Chondrocyte (in vitro differentiated cells): Measurements from ENCODE around the gene DGKI. TPM values are rescaled to one million over a fixed set of nuclear protein-coding genes. Genes with fewer than 3 reads are reported as not detected.
A peak's percentile ranks its signal among the peaks of the same experiment; 100 is the strongest.

Experiments used
- DNase-seq: peaks from one replicate; pipeline ENCODE4 v3.0.0; 2021; ENCODE audit warnings: mixed read lengths, low spot score
- H3K27ac Mint-ChIP-seq: one replicate; pipeline ENCODE4 v1.8.0; 2021; ENCODE audit warnings: mild to moderate bottlenecking, moderate library complexity, mixed read lengths; ENCODE audit not compliant: unreplicated experiment
- H3K27me3 Mint-ChIP-seq: 2 replicates; pipeline ENCODE4 v1.8.0; 2021; ENCODE audit warnings: low read depth, mixed read lengths
- H3K36me3 Mint-ChIP-seq: 2 replicates; pipeline ENCODE4 v1.8.0; 2021; ENCODE audit warnings: low read depth, mixed read lengths
- H3K4me1 Mint-ChIP-seq: 2 replicates; pipeline ENCODE4 v1.8.0; 2021; ENCODE audit warnings: low read depth, mild to moderate bottlenecking, mixed read lengths
- H3K4me3 Mint-ChIP-seq: one replicate; pipeline ENCODE4 v1.8.0; 2021; ENCODE audit warnings: mild to moderate bottlenecking, moderate library complexity, mixed read lengths; ENCODE audit not compliant: unreplicated experiment
- H3K9me3 Mint-ChIP-seq: 2 replicates; pipeline ENCODE4 v1.8.0; 2021; ENCODE audit warnings: low read depth, mixed read lengths
- CTCF ChIP-seq: fragments of 200-600 bp; sonication (generic); IDR thresholded peaks from 2 replicates; pipeline ENCODE4 v1.5.0; 2021; ENCODE audit warnings: antibody characterized with exemption, mild to moderate bottlenecking, moderate library complexity
- total RNA-seq: library from RNA; stranded (reverse); gene quantifications from 3 replicates; pipeline ENCODE4 v1.2.1, GENCODE V29; 2021

The DGKI gene
- total RNA-seq, 1 donor from 2014 or later, result 15.3 TPM

- no peak overlapping the region for H3K27ac Mint-ChIP-seq
- H3K36me3 Mint-ChIP-seq, result peaks cover 15% of the 10 kb centered on the region
- no peak overlapping the region for H3K4me3 Mint-ChIP-seq
- TF ChIP-seq CTCF, result no peak
- peaks cover 45% of the 10 kb centered on the region for H3K4me1 Mint-ChIP-seq
- peaks cover 2% of the 10 kb centered on the region for H3K9me3 Mint-ChIP-seq
- H3K27me3 Mint-ChIP-seq, result no peaks in the 10 kb centered on the region
- no peak for DNase-seq
Observed at GRCh38 chr7:137801491-137801890, 45.3 kb downstream of the DGKI start.

GRCh38 chr7:137801003-137801402 lies 45.8 kb downstream of the DGKI start:
- peak overlapping the region; percentile 73 for H3K27ac Mint-ChIP-seq
- H3K9me3 Mint-ChIP-seq, result peaks cover 4% of the 10 kb centered on the region
- no peaks in the 10 kb centered on the region for H3K27me3 Mint-ChIP-seq
- H3K4me1 Mint-ChIP-seq, result peaks cover 46% of the 10 kb centered on the region
- no peak for DNase-seq
- no peak overlapping the region for H3K4me3 Mint-ChIP-seq
- H3K36me3 Mint-ChIP-seq, result peaks cover 15% of the 10 kb centered on the region
- TF ChIP-seq CTCF, result no peak

- no peaks in the 10 kb centered on the region for H3K27me3 Mint-ChIP-seq
- H3K4me3 Mint-ChIP-seq, result no peak overlapping the region
- peaks cover 27% of the 10 kb centered on the region for H3K36me3 Mint-ChIP-seq
- peaks cover 37% of the 10 kb centered on the region for H3K4me1 Mint-ChIP-seq
- no peak overlapping the region for H3K27ac Mint-ChIP-seq
- DNase-seq, result no peak
- peaks cover 10% of the 10 kb centered on the region for H3K9me3 Mint-ChIP-seq
- TF ChIP-seq CTCF, result no peak
Observed at GRCh38 chr7:137798073-137798763, 48.6 kb downstream of the DGKI start.

GRCh38 chr7:137795211-137795610 lies 51.6 kb downstream of the DGKI start:
- H3K4me1 Mint-ChIP-seq, result peaks cover 30% of the 10 kb centered on the region
- H3K36me3 Mint-ChIP-seq, result peaks cover 24% of the 10 kb centered on the region
- peaks cover 10% of the 10 kb centered on the region for H3K9me3 Mint-ChIP-seq
- no peaks in the 10 kb centered on the region for H3K27me3 Mint-ChIP-seq
- no peak overlapping the region for H3K27ac Mint-ChIP-seq
- TF ChIP-seq CTCF, result no peak
- H3K4me3 Mint-ChIP-seq, result no peak overlapping the region
- no peak for DNase-seq

- peaks cover 26% of the 10 kb centered on the region for H3K9me3 Mint-ChIP-seq
- peaks cover 49% of the 10 kb centered on the region for H3K4me1 Mint-ChIP-seq
- no peak overlapping the region for H3K27ac Mint-ChIP-seq
- H3K27me3 Mint-ChIP-seq, result no peaks in the 10 kb centered on the region
- no peak for TF ChIP-seq CTCF
- peaks cover 36% of the 10 kb centered on the region for H3K36me3 Mint-ChIP-seq
- H3K4me3 Mint-ChIP-seq, result no peak overlapping the region
- DNase-seq, result no peak
Observed at GRCh38 chr7:137791930-137792329, 54.8 kb downstream of the DGKI start.
